Small intestine (tissue), 7 donors: ENCODE measurements around the gene DHRS7B. TPM values are rescaled to one million over a fixed set of nuclear protein-coding genes. Genes with fewer than 3 reads are reported as not detected.
"Not testable (repeated sequence)": the region's sequence is repeated elsewhere in the genome, so short reads cannot be mapped to it uniquely, and the experiment has no call there.

Experiments
- DNase-seq, 2 donors: peaks; one replicate each; pipeline versions ENCODE4 v3.0.0 to v3.0.0-alpha.2; 2013
- FAIRE-seq: peaks from 2 replicates; lab custom pipeline; 2012; peaks lifted over from hg19 to GRCh38; lab: Jason Lieb, UNC
- H3K27ac ChIP-seq, 3 donors: one replicate each; pipeline ENCODE4 v1.5.1; 2013; ENCODE audit warnings: low read length in 2 of 3, mild to moderate bottlenecking in 2 of 3, control low read depth in 1 of 3, inconsistent platforms in 1 of 3, low read depth in 1 of 3, moderate library complexity in 1 of 3
- H3K27me3 ChIP-seq, 3 donors: one replicate each; pipeline ENCODE4 v1.6.1; 2013; ENCODE audit warnings: low read length in 3 of 3, inconsistent platforms in 1 of 3; ENCODE audit not compliant: control insufficient read depth in 3 of 3, insufficient read depth in 3 of 3
- H3K36me3 ChIP-seq, 3 donors: one replicate each; pipeline ENCODE4 v1.6.1; 2013; ENCODE audit warnings: low read length in 3 of 3, inconsistent platforms in 1 of 3, low read depth in 1 of 3, mild to moderate bottlenecking in 1 of 3, moderate library complexity in 1 of 3; ENCODE audit not compliant: control insufficient read depth in 3 of 3, insufficient read depth in 2 of 3
- H3K4me1 ChIP-seq, 3 donors: one replicate each; pipeline ENCODE4 v1.6.1; 2013; ENCODE audit warnings: low read length in 2 of 3, inconsistent platforms in 1 of 3, low read depth in 1 of 3, mild to moderate bottlenecking in 1 of 3, moderate library complexity in 1 of 3; ENCODE audit not compliant: control insufficient read depth in 3 of 3, insufficient read depth in 2 of 3
- H3K4me3 ChIP-seq, 3 donors: one replicate each; pipeline ENCODE4 v1.5.1; 2013; ENCODE audit warnings: low read length in 3 of 3, control low read depth in 1 of 3, inconsistent platforms in 1 of 3, low read depth in 1 of 3, mild to moderate bottlenecking in 1 of 3, moderate library complexity in 1 of 3
- H3K9me3 ChIP-seq, 2 donors: one replicate each; pipeline ENCODE4 v1.6.1; 2013; ENCODE audit warnings: low read depth in 1 of 2, low read length in 1 of 2; ENCODE audit not compliant: control insufficient read depth in 2 of 2, insufficient read depth in 1 of 2
- WGBS, 3 donors: extraction: QIAGEN DNeasy Blood & Tissue Kit; methylation state at CpG; one replicate each; pipeline ENCODE4 v1.1.7; 2013; 5-methylcytosine and 5-hydroxymethylcytosine counted together
- polyA plus RNA-seq, 4 donors: library from polyadenylated mRNA; stranded (reverse) in 3 of 4; unstranded in 1 of 4; fragments of 200-250 nt in 3 of 4; fragments of 120-200 nt in 1 of 4; gene quantifications; one replicate each; pipeline versions ENCODE4 v1.2.1 to v1.2.3, GENCODE V29; 2013
- donor health status: healthy with polysubstance abuse.
- donor health status: control.
- donor health status: control.
- donor health status: Bipolar disorder and iron deficiency.
- donor health status: healthy.

Gene DHRS7B
- polyA plus RNA-seq, 4 donors = 23.5 to 33.7 (median 27.8) TPM

DNA sequence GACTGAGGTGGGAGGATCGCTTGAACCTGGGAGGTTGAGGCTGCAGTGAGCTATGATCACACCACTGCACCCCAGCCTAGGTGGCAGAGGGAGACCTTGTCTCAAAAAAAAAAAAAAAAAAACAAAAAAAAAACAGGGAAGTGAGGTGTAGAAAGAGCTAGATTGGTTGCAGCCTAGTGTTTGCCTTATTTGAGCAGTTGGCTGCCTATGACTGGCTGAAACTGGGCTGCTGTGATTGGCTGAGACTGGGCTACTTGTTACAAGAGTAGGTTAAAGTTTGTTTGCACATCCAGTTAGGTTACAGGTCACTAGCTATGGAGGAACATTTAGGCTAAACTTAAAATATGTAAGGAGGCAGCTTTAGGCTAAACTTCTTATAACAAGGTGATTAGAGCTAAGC, 5.7 kb downstream of the DHRS7B start:
- H3K27me3 ChIP-seq = no peaks in the 10 kb centered on the region
- H3K9me3 ChIP-seq = peaks cover 0 to 11% of the 10 kb centered on the region in 2 donors
- DNase-seq (no peak), FAIRE-seq (no peak)
- H3K36me3 ChIP-seq = no peaks in the 10 kb centered on the region
- H3K4me1 ChIP-seq = peaks cover 0 to 3% (median 0%) of the 10 kb centered on the region in 3 donors
- WGBS, 3 donors = 100% methylated on average over 1 of the region's 1 CpG
- H3K27ac ChIP-seq = no peak overlapping the region
- H3K4me3 ChIP-seq = no peak overlapping the region

DNA sequence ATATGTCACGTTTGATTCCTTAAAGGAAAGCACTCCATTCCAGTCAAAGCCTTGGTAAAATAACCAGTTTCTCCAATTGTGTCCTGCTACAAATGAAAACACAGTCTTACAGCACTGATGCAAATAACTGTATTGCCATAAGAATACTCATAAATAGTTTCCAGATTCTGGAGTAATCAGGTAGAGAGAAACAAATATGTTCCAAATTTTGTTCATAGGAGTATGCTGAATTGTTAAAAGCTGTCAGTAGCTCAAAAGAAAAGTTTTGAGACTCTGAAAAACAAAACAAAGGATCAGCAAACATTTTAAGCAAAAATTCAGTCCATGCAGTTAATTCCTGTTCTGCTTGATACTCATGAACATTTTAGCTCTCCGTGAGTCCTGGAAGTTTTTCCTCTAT, 7.8 kb downstream of the DHRS7B start:
- H3K36me3 ChIP-seq = no peaks in the 10 kb centered on the region
- H3K9me3 ChIP-seq = peaks cover 0 to 19% of the 10 kb centered on the region in 2 donors
- no peak overlapping the region for H3K27ac ChIP-seq
- peak; percentile 15 for FAIRE-seq
- no peaks in the 10 kb centered on the region for H3K4me1 ChIP-seq
- no peak overlapping the region for H3K4me3 ChIP-seq
- no peaks in the 10 kb centered on the region for H3K27me3 ChIP-seq
- DNase-seq = no peak
- WGBS, 3 donors = 83 to 95% (median 92%) methylated on average over 2 of the region's 2 CpGs

DNA sequence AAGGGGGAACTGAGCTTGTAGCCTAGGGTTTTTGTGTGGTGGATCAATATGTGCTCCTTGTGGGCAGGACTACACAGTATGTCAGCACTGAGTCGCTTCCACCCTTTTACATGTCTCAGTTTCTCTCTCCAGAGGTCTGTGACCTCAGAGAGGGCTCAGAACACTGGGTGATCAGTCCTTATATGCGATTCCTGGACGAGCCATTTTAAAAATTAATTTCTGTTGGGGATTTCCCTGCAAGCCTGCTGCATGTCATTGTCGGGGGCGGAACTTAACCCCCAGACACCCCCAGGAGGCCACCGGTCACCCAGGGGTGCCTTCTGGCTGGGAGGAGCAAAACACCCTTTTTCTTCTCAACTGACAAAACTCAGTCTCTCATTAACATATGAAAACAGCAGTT, 14.1 kb downstream of the DHRS7B start:
- FAIRE-seq (no peak), DNase-seq (no peak)
- no peaks in the 10 kb centered on the region for H3K4me1 ChIP-seq
- peaks cover 0 to 2% (median 0%) of the 10 kb centered on the region in 3 donors for H3K36me3 ChIP-seq
- H3K27ac ChIP-seq = no peak overlapping the region
- 82 to 93% (median 83%) methylated on average over 6 of the region's 6 CpGs for WGBS, 3 donors
- no peaks in the 10 kb centered on the region for H3K27me3 ChIP-seq
- H3K9me3 ChIP-seq = peaks cover 0 to 27% of the 10 kb centered on the region in 2 donors
- no peak overlapping the region for H3K4me3 ChIP-seq

DNA sequence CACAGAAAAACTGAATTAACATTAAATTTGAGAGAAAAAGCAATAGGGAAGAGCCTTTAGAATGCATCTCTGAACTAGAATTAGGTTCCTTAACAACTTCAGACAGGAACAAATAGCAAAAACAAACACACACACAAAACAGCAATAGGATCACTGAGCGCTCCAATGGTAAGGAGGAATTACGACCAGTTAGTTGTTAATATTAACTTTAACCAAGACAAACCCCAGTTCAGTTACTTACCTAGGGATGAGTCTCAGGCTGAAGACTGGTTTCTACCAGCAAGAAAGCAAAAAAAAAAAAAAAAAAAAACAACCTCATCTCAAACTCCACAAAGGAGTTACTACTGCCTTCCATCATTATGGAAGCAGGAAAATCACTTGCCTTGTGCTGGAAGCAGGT, 14.6 kb downstream of the DHRS7B start:
- H3K9me3 ChIP-seq = peaks cover 0 to 26% of the 10 kb centered on the region in 2 donors
- no peaks in the 10 kb centered on the region for H3K27me3 ChIP-seq
- FAIRE-seq (no peak), DNase-seq (no peak)
- peaks cover 0 to 2% (median 0%) of the 10 kb centered on the region in 3 donors for H3K36me3 ChIP-seq
- H3K4me3 ChIP-seq = no peak overlapping the region
- H3K4me1 ChIP-seq = no peaks in the 10 kb centered on the region
- H3K27ac ChIP-seq = no peak overlapping the region
- WGBS, 3 donors = 90 to 98% (median 92%) methylated on average over 2 of the region's 2 CpGs

DNA sequence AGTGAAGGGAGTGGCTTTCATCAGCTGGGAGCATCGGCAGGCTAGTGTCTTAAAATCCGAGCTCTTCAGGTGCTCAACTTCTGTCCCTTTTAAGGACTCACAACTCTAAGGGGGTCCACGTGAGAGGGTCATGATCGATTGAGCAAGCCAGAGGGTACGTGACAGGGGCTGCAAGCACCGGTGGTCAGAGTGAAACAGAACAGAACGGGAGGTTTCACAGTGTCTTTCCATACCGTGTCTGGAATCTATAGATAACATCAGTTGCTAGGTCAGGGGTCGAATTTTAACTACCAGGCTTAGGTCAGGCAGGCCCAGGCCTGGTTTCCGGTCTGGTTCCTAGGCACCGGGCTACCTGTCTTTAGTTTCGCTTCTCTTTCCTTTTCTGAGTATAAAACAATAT, 15.3 kb downstream of the DHRS7B start:
- H3K36me3 ChIP-seq, DNase-seq, FAIRE-seq, H3K27ac ChIP-seq, H3K27me3 ChIP-seq, H3K4me3 ChIP-seq, H3K4me1 ChIP-seq: not testable (repeated sequence)
- WGBS, 3 donors = 80 to 87% (median 83%) methylated on average over 12 of the region's 12 CpGs
- peaks cover 0 to 24% of the 10 kb centered on the region in 2 donors for H3K9me3 ChIP-seq

DNA sequence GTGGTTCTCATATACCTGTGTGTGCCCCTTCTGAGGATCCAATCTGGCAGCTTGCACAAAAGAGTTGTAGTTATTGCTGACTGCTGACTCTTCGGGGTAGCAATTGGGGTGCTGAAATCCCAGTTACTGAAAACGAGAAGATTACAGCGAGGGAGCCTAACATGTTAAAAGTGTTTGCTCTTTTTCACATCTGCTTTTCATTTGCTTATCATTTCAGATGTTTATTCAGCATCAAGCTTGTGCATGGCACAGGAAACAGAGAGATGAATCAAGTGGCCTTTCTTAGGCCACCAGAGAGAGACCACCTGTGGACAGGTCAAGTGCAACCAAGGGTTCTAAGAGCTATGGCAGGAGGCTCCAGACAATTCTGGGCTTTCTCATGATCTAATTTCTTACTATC, 16.9 kb downstream of the DHRS7B start:
- H3K27me3 ChIP-seq = no peaks in the 10 kb centered on the region
- FAIRE-seq = no peak

DNA sequence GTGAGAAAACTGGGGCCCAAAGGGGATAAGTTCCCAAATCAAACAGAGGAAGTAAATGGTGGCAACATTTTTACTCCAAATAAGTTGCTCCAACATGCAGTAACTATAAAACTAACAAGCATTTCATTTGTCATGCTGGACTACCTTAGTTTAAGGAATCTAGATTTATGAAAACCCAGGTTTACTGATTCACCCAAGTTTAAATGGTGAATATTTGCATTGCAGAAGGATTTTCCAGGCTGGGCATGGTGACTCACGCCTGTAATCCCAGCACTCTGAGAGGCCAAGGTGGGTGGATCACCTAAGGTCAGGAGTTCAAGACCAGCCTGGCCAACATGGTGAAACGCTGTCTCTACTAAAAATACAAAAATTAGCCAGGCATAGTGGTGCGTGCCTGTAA, 17.5 kb downstream of the DHRS7B start:
- 88 to 100% (median 91%) methylated on average over 3 of the region's 3 CpGs for WGBS, 3 donors
- not testable (repeated sequence) for H3K36me3 ChIP-seq, H3K27me3 ChIP-seq, DNase-seq, H3K4me3 ChIP-seq, FAIRE-seq, H3K4me1 ChIP-seq, H3K27ac ChIP-seq
- peaks cover 0 to 27% of the 10 kb centered on the region in 2 donors for H3K9me3 ChIP-seq

More for the DNA sequence above, 16.9 kb downstream of the DHRS7B start:
- H3K4me1 ChIP-seq = no peaks in the 10 kb centered on the region
- DNase-seq = no peak
- H3K36me3 ChIP-seq = peaks cover 0 to 2% (median 0%) of the 10 kb centered on the region in 3 donors
- H3K9me3 ChIP-seq = peaks cover 0 to 27% of the 10 kb centered on the region in 2 donors
- no peak overlapping the region for H3K27ac ChIP-seq
- WGBS, 3 donors = 82 to 91% (median 86%) methylated on average over 3 of the region's 3 CpGs
- no peak overlapping the region for H3K4me3 ChIP-seq

DNA sequence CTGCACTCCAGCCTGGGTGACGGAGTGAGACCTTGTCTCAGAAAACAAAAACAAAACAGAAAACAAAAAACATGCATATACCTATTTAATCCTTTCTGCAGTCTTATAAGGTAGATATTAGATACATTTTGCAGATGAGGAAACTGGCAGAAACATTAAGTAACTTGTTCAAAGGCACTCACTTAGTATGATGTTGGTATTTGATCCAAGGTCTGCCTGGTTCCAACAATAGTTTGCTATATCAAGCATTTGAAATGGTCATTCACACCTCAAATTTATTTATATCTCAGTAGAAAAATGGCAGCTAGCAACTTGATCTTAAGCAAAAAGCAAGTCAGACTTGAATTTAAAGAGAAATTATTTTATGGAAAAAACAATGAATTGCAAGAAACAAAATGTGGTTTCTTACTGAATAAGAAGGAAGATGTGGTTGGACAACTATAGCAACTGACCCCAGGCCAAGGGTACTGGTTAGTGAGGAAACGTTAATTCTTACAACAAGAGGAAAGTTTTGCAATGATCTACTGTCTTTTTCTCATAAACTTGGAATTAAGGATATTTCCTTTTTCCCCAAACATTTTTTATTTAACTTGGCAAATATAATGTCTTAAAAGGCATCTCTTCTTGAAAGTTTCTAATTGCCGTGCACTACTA, 19.7 kb downstream of the DHRS7B start:
- peaks cover 0 to 28% of the 10 kb centered on the region in 2 donors for H3K9me3 ChIP-seq
- H3K27me3 ChIP-seq = no peaks in the 10 kb centered on the region
- DNase-seq (no peak), FAIRE-seq (no peak)
- no peak overlapping the region for H3K27ac ChIP-seq
- WGBS, 3 donors = 84 to 97% (median 94%) methylated on average over 3 of the region's 3 CpGs
- peaks cover 0 to 2% (median 0%) of the 10 kb centered on the region in 3 donors for H3K36me3 ChIP-seq
- H3K4me1 ChIP-seq = no peaks in the 10 kb centered on the region
- no peak overlapping the region for H3K4me3 ChIP-seq

DNA sequence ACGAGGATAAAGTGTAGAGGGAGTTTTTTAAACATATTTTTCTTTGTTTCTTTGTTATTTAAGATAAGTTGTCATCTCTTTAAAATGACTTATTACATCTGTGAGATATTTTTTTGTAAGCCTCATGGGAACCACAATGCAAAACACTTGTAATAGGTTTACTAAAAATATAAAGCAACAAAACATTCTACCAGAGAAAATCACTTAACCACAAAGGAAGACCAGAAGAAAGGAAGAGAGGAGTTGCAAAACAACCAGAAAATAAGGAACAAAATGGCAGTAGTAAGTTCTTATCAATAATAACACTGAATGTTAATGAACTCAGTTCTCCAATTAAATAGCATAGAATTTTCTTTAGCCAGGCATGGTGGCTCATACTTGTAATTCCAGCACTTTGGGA, 22.9 kb downstream of the DHRS7B start:
- Histone ChIP-seq H3K9me3 (peaks cover 2 to 40% of the 10 kb centered on the region in 2 donors), H3K4me3 (no peak overlapping the region), H3K4me1 (no peaks in the 10 kb centered on the region), H3K36me3 (no peaks in the 10 kb centered on the region), H3K27me3 (no peaks in the 10 kb centered on the region), H3K27ac (no peak overlapping the region)
- DNase-seq = no peak
- WGBS, 3 donors = 88 to 95% (median 89%) methylated on average over 1 of the region's 1 CpG
- no peak for FAIRE-seq
